ENCODE measurements around the gene KCND3. TPM values are rescaled to one million over a fixed set of nuclear protein-coding genes. Genes with fewer than 3 reads are reported as not detected.

KCND3 gene
- total RNA-seq, 4 donors from 2014 or later: 1.0 to 6.9 (median 3.9) TPM

GRCh38 chr1:111963985-111964738, 25.3 kb downstream of the KCND3 start:
- Histone ChIP-seq H3K9me3 (no peaks in the 10 kb centered on the region), H3K4me3 (no peak overlapping the region), H3K36me3 (no peaks in the 10 kb centered on the region), H3K4me1 (no peaks in the 10 kb centered on the region), H3K27ac (no peak overlapping the region), H3K27me3 (no peaks in the 10 kb centered on the region)
- WGBS, 2 donors: 21 to 22% methylated on average over 4 of the region's 5 CpGs
- TF ChIP-seq EP300 (IDR thresholded peaks at IDR 0.05) (no peak), POLR2A (IDR thresholded peaks at IDR 0.05) (no peak)
- TF ChIP-seq, protein P1, sequence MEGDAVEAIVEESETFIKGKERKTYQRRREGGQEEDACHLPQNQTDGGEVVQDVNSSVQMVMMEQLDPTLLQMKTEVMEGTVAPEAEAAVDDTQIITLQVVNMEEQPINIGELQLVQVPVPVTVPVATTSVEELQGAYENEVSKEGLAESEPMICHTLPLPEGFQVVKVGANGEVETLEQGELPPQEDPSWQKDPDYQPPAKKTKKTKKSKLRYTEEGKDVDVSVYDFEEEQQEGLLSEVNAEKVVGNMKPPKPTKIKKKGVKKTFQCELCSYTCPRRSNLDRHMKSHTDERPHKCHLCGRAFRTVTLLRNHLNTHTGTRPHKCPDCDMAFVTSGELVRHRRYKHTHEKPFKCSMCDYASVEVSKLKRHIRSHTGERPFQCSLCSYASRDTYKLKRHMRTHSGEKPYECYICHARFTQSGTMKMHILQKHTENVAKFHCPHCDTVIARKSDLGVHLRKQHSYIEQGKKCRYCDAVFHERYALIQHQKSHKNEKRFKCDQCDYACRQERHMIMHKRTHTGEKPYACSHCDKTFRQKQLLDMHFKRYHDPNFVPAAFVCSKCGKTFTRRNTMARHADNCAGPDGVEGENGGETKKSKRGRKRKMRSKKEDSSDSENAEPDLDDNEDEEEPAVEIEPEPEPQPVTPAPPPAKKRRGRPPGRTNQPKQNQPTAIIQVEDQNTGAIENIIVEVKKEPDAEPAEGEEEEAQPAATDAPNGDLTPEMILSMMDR (IDR thresholded peaks at IDR 0.05): no peak
- DNase-seq (ENCODE audit: low spot score in 2 of 2): no peak

GRCh38 chr1:111961773-111962565, 27.5 kb downstream of the KCND3 start:
- Histone ChIP-seq H3K27ac (no peak overlapping the region), H3K9me3 (no peaks in the 10 kb centered on the region), H3K36me3 (no peaks in the 10 kb centered on the region), H3K4me1 (no peaks in the 10 kb centered on the region), H3K4me3 (no peak overlapping the region), H3K27me3 (no peaks in the 10 kb centered on the region)
- DNase-seq (ENCODE audit: low spot score in 2 of 2): no peak
- 68 to 81% methylated on average over 11 of the region's 11 CpGs for WGBS, 2 donors
- no peak for TF ChIP-seq POLR2A (IDR thresholded peaks at IDR 0.05)
- TF ChIP-seq, protein P1 (IDR thresholded peaks at IDR 0.05): no peak

DNA sequence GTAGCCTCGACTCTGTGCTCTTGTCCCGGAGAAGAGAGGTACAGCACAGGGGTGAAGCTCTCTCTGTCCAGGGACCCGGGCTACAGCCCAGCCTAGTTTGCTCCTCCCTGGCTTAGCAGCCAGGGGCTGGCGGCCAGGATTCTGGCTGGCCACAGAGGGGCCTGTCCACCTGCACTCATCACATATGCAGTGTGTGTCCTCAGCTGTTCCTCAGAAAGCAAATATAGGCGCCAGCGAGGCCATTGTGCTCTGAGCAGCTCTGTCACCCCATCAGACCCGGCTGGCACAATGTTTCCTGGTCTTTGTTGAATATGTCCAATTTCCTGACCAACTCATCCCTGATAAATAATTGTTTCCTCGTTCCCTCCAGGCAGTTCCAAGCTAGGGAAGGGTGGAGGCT, 28.5 kb downstream of the KCND3 start:
- WGBS, 2 donors: 70 to 79% methylated on average over 5 to 8 of the region's 8 CpGs
- TF ChIP-seq POLR2A (IDR thresholded peaks at IDR 0.05): no peak
- TF ChIP-seq, protein P1 (IDR thresholded peaks at IDR 0.05): no peak
- no peak for TF ChIP-seq EP300 (IDR thresholded peaks at IDR 0.05)
- DNase-seq (ENCODE audit: low spot score in 2 of 2): no peak
- no peaks in the 10 kb centered on the region for H3K27me3 ChIP-seq
- no peak overlapping the region for H3K4me3 ChIP-seq
- H3K4me1 ChIP-seq: no peaks in the 10 kb centered on the region
- no peaks in the 10 kb centered on the region for H3K9me3 ChIP-seq
- H3K36me3 ChIP-seq: no peaks in the 10 kb centered on the region
- H3K27ac ChIP-seq: no peak overlapping the region

DNA sequence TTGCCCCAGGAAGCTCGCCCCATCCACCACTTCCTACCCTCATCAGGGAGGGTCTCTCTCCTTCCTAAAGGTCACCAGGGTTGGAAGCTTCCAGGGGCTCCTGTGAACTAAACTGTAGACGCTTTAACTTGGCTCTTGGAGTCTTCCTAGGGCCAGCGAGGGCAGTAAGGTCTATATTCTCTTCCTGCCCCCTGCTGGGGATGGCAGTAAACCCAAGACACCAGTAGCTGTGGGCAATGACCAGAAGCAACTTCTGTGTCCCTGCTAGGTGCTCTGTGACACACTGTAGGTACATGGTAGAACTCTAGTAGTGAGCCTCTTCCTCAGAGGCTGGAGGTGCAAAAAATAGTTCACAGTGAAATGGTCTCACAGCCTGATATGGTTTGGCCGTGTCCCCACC, 30.0 kb downstream of the KCND3 start:
- TF ChIP-seq POLR2A (IDR thresholded peaks at IDR 0.05) (no peak), EP300 (IDR thresholded peaks at IDR 0.05) (no peak)
- TF ChIP-seq, protein P1 (IDR thresholded peaks at IDR 0.05): no peak
- no peaks in the 10 kb centered on the region for H3K36me3 ChIP-seq
- H3K4me3 ChIP-seq: no peak overlapping the region
- no peak overlapping the region for H3K27ac ChIP-seq
- H3K4me1 ChIP-seq: no peaks in the 10 kb centered on the region
- WGBS, 2 donors: 65 to 70% methylated on average over 4 of the region's 4 CpGs
- no peak for DNase-seq (ENCODE audit: low spot score in 2 of 2)
- no peaks in the 10 kb centered on the region for H3K27me3 ChIP-seq
- H3K9me3 ChIP-seq: no peaks in the 10 kb centered on the region

GRCh38 chr1:111958851-111959250, 30.6 kb downstream of the KCND3 start:
- no peaks in the 10 kb centered on the region for H3K4me1 ChIP-seq
- no peak overlapping the region for H3K4me3 ChIP-seq
- no peaks in the 10 kb centered on the region for H3K27me3 ChIP-seq
- no peaks in the 10 kb centered on the region for H3K36me3 ChIP-seq
- no peak for DNase-seq (ENCODE audit: low spot score in 2 of 2)
- H3K27ac ChIP-seq: no peak overlapping the region
- no peak for TF ChIP-seq POLR2A (IDR thresholded peaks at IDR 0.05)
- TF ChIP-seq, protein P1 (IDR thresholded peaks at IDR 0.05): no peak
- no peak for TF ChIP-seq EP300 (IDR thresholded peaks at IDR 0.05)
- H3K9me3 ChIP-seq: no peaks in the 10 kb centered on the region
- WGBS, 2 donors: 75 to 77% methylated on average over 6 of the region's 6 CpGs

Measured in tibial nerve (tissue), 4 donors.